ENCODE measurements around the gene INO80D.

DNA sequence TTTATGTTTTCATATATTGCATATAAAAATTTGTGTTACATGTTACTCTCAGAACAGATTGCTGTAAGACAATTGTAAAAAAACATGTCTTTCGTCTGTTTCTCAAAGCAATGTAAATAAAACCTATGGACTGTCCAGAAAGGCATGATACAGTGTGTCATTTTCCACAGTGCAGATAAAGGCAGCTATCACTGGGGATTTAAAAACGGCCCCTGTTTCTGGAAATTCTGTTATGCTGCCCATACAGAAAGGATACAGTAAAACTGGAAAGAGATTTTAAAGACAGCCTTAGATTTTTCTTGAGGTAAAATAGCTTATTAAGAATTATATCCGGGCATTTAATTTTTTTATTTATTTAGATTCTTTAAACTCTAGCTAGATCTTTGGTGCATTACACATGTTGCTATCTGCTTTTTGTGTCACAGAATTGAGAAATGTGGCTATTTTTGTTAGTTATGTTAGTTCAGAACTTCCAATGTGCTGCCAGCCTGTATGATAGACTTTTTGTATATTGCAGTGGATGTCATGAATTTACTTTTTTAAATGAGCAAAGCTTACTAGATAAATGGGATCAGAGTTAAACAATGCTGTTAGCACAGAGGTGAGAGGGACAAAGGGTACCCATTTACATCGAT lies 859 bp upstream of the INO80D start:
- TF ChIP-seq POLR2A (IDR thresholded peaks at IDR 0.05), result no peak
- TF ChIP-seq, protein P1, sequence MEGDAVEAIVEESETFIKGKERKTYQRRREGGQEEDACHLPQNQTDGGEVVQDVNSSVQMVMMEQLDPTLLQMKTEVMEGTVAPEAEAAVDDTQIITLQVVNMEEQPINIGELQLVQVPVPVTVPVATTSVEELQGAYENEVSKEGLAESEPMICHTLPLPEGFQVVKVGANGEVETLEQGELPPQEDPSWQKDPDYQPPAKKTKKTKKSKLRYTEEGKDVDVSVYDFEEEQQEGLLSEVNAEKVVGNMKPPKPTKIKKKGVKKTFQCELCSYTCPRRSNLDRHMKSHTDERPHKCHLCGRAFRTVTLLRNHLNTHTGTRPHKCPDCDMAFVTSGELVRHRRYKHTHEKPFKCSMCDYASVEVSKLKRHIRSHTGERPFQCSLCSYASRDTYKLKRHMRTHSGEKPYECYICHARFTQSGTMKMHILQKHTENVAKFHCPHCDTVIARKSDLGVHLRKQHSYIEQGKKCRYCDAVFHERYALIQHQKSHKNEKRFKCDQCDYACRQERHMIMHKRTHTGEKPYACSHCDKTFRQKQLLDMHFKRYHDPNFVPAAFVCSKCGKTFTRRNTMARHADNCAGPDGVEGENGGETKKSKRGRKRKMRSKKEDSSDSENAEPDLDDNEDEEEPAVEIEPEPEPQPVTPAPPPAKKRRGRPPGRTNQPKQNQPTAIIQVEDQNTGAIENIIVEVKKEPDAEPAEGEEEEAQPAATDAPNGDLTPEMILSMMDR (IDR thresholded peaks at IDR 0.05), result no peak

All from heart left ventricle (tissue), 13 donors.